Measurements from ENCODE around the gene TRPV3. TPM values are rescaled to one million over a fixed set of nuclear protein-coding genes. Genes with fewer than 3 reads are reported as not detected.

Gene TRPV3
- total and polyA plus RNA-seq, 2 experiments from 2014 or later, result 0.15 to 0.69 TPM

DNA sequence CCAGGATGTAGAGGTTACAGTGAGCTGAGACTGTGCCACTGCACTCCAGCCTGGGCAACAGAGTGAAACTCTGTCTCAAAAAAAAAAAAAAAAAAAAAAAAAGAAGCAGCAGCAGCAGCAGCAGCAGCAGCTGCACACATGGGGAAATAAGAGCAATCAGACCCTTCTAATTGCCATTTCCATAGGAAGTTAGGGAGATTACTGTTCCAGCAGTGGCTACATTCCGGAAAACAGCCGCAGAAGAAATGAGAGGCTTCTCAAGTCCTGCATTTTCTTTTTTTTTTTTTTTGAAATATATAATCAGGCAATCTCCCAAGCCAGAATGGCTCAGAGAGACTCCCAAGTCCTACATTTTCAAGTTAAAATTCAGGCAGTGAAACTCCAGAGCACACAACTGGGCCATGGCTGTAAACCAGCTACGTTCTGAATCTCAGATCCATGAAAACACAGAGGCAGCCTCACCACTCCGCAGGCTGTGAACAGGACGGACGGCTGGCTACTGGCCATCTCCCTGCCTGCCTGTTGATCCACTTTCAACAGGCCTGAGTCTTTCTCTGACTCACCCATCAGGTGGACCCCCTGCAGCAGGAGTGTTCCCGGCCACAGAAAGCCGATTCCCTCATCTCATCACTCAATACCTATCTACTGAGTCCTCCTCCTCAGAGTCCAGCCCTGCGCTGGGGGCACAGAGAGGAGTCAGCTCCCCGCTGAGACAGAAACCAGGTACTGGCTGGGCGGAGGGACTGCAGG, 36.6 kb upstream of the TRPV3 start (continued):
- no peak for TF ChIP-seq CTCF (conservative IDR thresholded peaks at IDR 0.05; ENCODE audit: low read depth in 2 of 2)

DNA sequence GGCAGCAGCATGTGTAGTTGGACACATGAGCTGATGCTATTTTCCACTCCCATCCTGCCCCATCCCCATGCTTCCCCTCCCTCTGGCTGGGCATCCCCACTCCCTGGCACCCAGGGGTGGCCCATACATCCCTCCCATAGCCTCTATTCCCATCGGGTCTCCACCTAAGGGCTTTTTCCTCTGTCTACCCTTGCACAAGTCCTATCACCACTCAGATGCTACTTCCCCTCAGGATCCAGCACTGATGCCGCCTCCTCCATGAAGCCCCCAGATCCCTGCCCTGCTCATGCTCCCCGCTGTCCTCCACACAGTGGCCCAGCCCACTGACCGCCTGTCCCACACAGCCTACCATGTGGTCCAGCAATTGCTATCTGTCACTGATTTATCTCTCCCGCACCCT, 35.8 kb upstream of the TRPV3 start:
- Mint-ChIP-seq H3K27me3 (ENCODE audit: insufficient read depth, low read depth, poor library complexity) (peaks cover 5% of the 10 kb centered on the region), H3K9me3 (no peaks in the 10 kb centered on the region), H3K36me3 (ENCODE audit: low read depth) (peaks cover 13% of the 10 kb centered on the region), H3K4me3 (no peak overlapping the region), H3K27ac (no peak overlapping the region), H3K4me1 (no peaks in the 10 kb centered on the region)
- DNase-seq (ENCODE audit: low spot score) (no peak), ATAC-seq (no peak)
- Histone ChIP-seq H3K27me3 (ENCODE audit: insufficient read depth) (no peaks in the 10 kb centered on the region), H3K4me1 (ENCODE audit: insufficient read depth) (no peaks in the 10 kb centered on the region), H3K27ac (ENCODE audit: low read depth) (no peak overlapping the region), H4K20me1 (replicated peaks; ENCODE audit: insufficient read depth) (no peaks in the 10 kb centered on the region; the same call in 1 of the 2 replicates), H3K36me3 (ENCODE audit: insufficient read depth) (no peaks in the 10 kb centered on the region), H3F3A (replicated peaks; ENCODE audit: low read depth) (no peaks in the 10 kb centered on the region), H3K4me3 (no peak overlapping the region), H3K9me2 (ENCODE audit: insufficient read depth) (no peaks in the 10 kb centered on the region), H3K4me2 (no peak overlapping the region), H3K79me2 (replicated peaks; ENCODE audit: insufficient read depth) (no peaks in the 10 kb centered on the region), H2AFZ (no peak overlapping the region)
- TF ChIP-seq CTCF (conservative IDR thresholded peaks at IDR 0.05; ENCODE audit: low read depth in 2 of 2) (no peak), JUNB (IDR thresholded peaks at IDR 0.05; ENCODE audit: unreplicated experiment) (no peak), ZNF114 (CRISPR knock-in tag; IDR thresholded peaks at IDR 0.05) (no peak), POLR2AphosphoS5 (IDR thresholded peaks at IDR 0.05; ENCODE audit: low read depth) (no peak), EZH2 (IDR thresholded peaks at IDR 0.05; ENCODE audit: low read depth, unreplicated experiment) (no peak), ZNF462 (CRISPR knock-in tag; IDR thresholded peaks at IDR 0.05) (no peak), ETS1 (IDR thresholded peaks at IDR 0.05) (no peak), CREB1 (CRISPR knock-in tag; IDR thresholded peaks at IDR 0.05; ENCODE audit: low read depth) (no peak)
- TF ChIP-seq, protein P1, sequence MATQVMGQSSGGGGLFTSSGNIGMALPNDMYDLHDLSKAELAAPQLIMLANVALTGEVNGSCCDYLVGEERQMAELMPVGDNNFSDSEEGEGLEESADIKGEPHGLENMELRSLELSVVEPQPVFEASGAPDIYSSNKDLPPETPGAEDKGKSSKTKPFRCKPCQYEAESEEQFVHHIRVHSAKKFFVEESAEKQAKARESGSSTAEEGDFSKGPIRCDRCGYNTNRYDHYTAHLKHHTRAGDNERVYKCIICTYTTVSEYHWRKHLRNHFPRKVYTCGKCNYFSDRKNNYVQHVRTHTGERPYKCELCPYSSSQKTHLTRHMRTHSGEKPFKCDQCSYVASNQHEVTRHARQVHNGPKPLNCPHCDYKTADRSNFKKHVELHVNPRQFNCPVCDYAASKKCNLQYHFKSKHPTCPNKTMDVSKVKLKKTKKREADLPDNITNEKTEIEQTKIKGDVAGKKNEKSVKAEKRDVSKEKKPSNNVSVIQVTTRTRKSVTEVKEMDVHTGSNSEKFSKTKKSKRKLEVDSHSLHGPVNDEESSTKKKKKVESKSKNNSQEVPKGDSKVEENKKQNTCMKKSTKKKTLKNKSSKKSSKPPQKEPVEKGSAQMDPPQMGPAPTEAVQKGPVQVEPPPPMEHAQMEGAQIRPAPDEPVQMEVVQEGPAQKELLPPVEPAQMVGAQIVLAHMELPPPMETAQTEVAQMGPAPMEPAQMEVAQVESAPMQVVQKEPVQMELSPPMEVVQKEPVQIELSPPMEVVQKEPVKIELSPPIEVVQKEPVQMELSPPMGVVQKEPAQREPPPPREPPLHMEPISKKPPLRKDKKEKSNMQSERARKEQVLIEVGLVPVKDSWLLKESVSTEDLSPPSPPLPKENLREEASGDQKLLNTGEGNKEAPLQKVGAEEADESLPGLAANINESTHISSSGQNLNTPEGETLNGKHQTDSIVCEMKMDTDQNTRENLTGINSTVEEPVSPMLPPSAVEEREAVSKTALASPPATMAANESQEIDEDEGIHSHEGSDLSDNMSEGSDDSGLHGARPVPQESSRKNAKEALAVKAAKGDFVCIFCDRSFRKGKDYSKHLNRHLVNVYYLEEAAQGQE (IDR thresholded peaks at IDR 0.05; ENCODE audit: unreplicated experiment), result no peak
